Psoas muscle (tissue), 8 donors: ENCODE measurements around the gene C2CD2. TPM values are rescaled to one million over a fixed set of nuclear protein-coding genes. Genes with fewer than 3 reads are reported as not detected.
"Not testable (repeated sequence)": the region's sequence is repeated elsewhere in the genome, so short reads cannot be mapped to it uniquely, and the experiment has no call there.

Experiments
- ATAC-seq, 4 donors: fragments of 200-7000 bp; cut with Tn5 transposase; one replicate each; pipeline ENCODE4 v1.9.1; 2020; ENCODE audit warnings: moderate library complexity in 3 of 4, mild to moderate bottlenecking in 2 of 4
- DNase-seq, 2 donors: peaks; one replicate each; pipeline ENCODE4 v3.0.0-alpha.2; 2020
- H3K27ac ChIP-seq: fragments of 200-600 bp; one replicate; pipeline ENCODE4 v1.8.0; 2022
- H3K27me3 ChIP-seq, 3 donors: fragments of 200-600 bp in 1 of 3; one replicate each; pipeline versions ENCODE4 v1.6.1 to v1.8.0; 2013 to 2022; ENCODE audit warnings: low read length in 2 of 3, mild to moderate bottlenecking in 2 of 3, moderate library complexity in 1 of 3; ENCODE audit not compliant: insufficient read depth in 3 of 3
- H3K36me3 ChIP-seq, 2 donors: fragments of 200-600 bp in 1 of 2; one replicate each; pipeline versions ENCODE4 v1.6.1 to v1.8.0; 2013 to 2022; ENCODE audit warnings: low read depth in 1 of 2, mild to moderate bottlenecking in 1 of 2, moderate library complexity in 1 of 2; ENCODE audit not compliant: insufficient read depth in 1 of 2
- H3K4me1 ChIP-seq: fragments of 200-600 bp; one replicate; pipeline ENCODE4 v1.8.0; 2022
- H3K4me3 ChIP-seq: fragments of 200-600 bp; one replicate; pipeline ENCODE4 v1.8.0; 2022; ENCODE audit warnings: mild to moderate bottlenecking
- H3K9me3 ChIP-seq: fragments of 200-600 bp; one replicate; pipeline ENCODE4 v1.8.0; 2022
- WGBS, 3 donors: extraction: QIAGEN DNeasy Blood & Tissue Kit; methylation state at CpG; one replicate each; pipeline versions ENCODE4 v1.1.6 to v1.1.7; 2013; 5-methylcytosine and 5-hydroxymethylcytosine counted together
- intact Hi-C, 2 donors: fragments of 100-400 bp; cut with DNase I; formaldehyde crosslinking; loops; one replicate each; pipeline versions ENCODE4 v1.11.0 to v1.14.2; 2022
- polyA plus RNA-seq, 3 donors: library from polyadenylated mRNA; stranded (reverse); fragments of 200-250 nt; gene quantifications; one replicate each; pipeline ENCODE4 v1.2.3, GENCODE V29; 2013
- total RNA-seq, 4 donors: library from RNA; stranded (reverse); fragmentation: NEBNext Ultra II Directional in 2 of 4; extraction: Animal tissue kit (Norgen Biotek cat#: 25700) in 2 of 4; gene quantifications; one replicate each; pipeline versions ENCODE4 v1.2.1 to v1.2.4, GENCODE V29; 2021 to 2023
- TF ChIP-seq, protein P1 (sequence below): fragments of 200-600 bp; IDR thresholded peaks from one replicate; pipeline ENCODE4 v1.8.0; 2022; ENCODE audit warnings: antibody characterized with exemption
- donor health status: healthy with polysubstance abuse.
- donor health status: DM: no; HTN: no; CAD: no; lungs with moderate emphysema.
- donor health status: Bipolar disorder and iron deficiency.
- donor health status: healthy.
- donor health status: DM: yes; HTN: yes; CAD: no.
- donor health status: DM: no; HTN: no; CAD: no.
- donor health status: DM: no; HTN: no; CAD: no.
- donor health status: DM: yes; HTN: yes; CAD: no.

Gene C2CD2
- total and polyA plus RNA-seq, 7 donors: 1.6 to 6.6 (median 3.2) TPM

DNA sequence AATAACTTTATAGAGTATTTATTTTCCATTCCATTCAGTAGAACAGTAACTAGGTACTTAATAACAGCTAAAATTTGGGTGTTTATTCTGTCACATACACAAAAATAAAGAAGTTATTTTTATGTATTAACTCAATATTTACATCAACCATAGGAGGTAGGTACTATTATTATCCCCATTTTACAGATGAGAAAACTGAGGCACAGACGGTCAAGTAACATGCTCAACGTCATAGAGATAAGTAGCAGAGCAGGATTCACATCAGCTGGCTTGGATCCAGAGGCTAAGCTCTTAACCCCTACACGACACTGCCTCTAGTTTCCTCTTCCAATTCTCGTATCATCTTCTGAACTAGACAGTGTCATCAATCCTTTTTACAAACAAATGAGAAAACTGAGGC, 47.1 kb upstream of the C2CD2 start:
- Histone ChIP-seq H3K27ac (no peak overlapping the region), H3K4me1 (peaks cover 8% of the 10 kb centered on the region), H3K4me3 (no peak overlapping the region), H3K9me3 (no peaks in the 10 kb centered on the region), H3K27me3 (no peaks in the 10 kb centered on the region), H3K36me3 (peaks cover 2 to 29% of the 10 kb centered on the region in 2 donors)
- ATAC-seq (no peak), DNase-seq (no peak)
- TF ChIP-seq, protein P1, sequence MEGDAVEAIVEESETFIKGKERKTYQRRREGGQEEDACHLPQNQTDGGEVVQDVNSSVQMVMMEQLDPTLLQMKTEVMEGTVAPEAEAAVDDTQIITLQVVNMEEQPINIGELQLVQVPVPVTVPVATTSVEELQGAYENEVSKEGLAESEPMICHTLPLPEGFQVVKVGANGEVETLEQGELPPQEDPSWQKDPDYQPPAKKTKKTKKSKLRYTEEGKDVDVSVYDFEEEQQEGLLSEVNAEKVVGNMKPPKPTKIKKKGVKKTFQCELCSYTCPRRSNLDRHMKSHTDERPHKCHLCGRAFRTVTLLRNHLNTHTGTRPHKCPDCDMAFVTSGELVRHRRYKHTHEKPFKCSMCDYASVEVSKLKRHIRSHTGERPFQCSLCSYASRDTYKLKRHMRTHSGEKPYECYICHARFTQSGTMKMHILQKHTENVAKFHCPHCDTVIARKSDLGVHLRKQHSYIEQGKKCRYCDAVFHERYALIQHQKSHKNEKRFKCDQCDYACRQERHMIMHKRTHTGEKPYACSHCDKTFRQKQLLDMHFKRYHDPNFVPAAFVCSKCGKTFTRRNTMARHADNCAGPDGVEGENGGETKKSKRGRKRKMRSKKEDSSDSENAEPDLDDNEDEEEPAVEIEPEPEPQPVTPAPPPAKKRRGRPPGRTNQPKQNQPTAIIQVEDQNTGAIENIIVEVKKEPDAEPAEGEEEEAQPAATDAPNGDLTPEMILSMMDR: no peak
- WGBS, 3 donors: 92 to 97% (median 92%) methylated on average over 4 of the region's 4 CpGs
- intact Hi-C loops: no loop called here

GRCh38 chr21:41997657-41998056, 43.8 kb upstream of the C2CD2 start:
- Histone ChIP-seq H3K4me3 (no peak overlapping the region), H3K27me3 (no peaks in the 10 kb centered on the region), H3K36me3 (peaks cover 8 to 42% of the 10 kb centered on the region in 2 donors), H3K27ac (no peak overlapping the region), H3K9me3 (no peaks in the 10 kb centered on the region), H3K4me1 (peaks cover 8% of the 10 kb centered on the region)
- intact Hi-C loops: no loop called here
- ATAC-seq: no peak
- no peak for DNase-seq
- 71 to 84% (median 78%) methylated on average over 1 of the region's 1 CpG for WGBS, 3 donors
- TF ChIP-seq, protein P1: no peak

- TF ChIP-seq, protein P1: no peak
- no peak for ATAC-seq
- H3K4me3 ChIP-seq: no peak overlapping the region
- no peaks in the 10 kb centered on the region for H3K27me3 ChIP-seq
- no peaks in the 10 kb centered on the region for H3K9me3 ChIP-seq
- DNase-seq: no peak
- WGBS, 3 donors: 99% methylated on average over 3 of the region's 3 CpGs
- intact Hi-C loops: no loop called here
- no peak overlapping the region for H3K27ac ChIP-seq
- H3K36me3 ChIP-seq: peaks cover 11 to 42% of the 10 kb centered on the region in 2 donors
- H3K4me1 ChIP-seq: peaks cover 8% of the 10 kb centered on the region
Observed at GRCh38 chr21:41995577-41995976, 41.8 kb upstream of the C2CD2 start.

- DNase-seq, H3K27ac ChIP-seq, H3K4me3 ChIP-seq, ATAC-seq, H3K4me1 ChIP-seq, H3K27me3 ChIP-seq, H3K9me3 ChIP-seq, intact Hi-C loops: not testable (repeated sequence)
- 60 to 96% (median 96%) methylated on average over 5 of the region's 5 CpGs for WGBS, 3 donors
- peaks cover 10 to 44% of the 10 kb centered on the region in 2 donors for H3K36me3 ChIP-seq
Observed at GRCh38 chr21:41994613-41995012, 40.8 kb upstream of the C2CD2 start.

- intact Hi-C loops: no loop called here
- Histone ChIP-seq H3K27me3 (no peaks in the 10 kb centered on the region), H3K36me3 (peaks cover 9 to 44% of the 10 kb centered on the region in 2 donors), H3K4me3 (no peak overlapping the region), H3K27ac (no peak overlapping the region), H3K9me3 (no peaks in the 10 kb centered on the region), H3K4me1 (peaks cover 8% of the 10 kb centered on the region)
- no peak for DNase-seq
- TF ChIP-seq, protein P1: no peak
- ATAC-seq: no peak
- 54 to 66% (median 56%) methylated on average over 6 of the region's 6 CpGs for WGBS, 3 donors
Observed at GRCh38 chr21:41993744-41994143, 39.9 kb upstream of the C2CD2 start.
